HG03280 (cell line): Measurements from ENCODE around the gene TSR1.
A peak's percentile ranks its signal among the peaks of the same experiment; 100 is the strongest.

Experiments
- ATAC-seq: cut with Tn5 transposase; IDR thresholded peaks from one replicate; pipeline ENCODE4 v1.9.1; 2021; ENCODE audit warnings: mild to moderate bottlenecking, moderate library complexity; ENCODE audit not compliant: unreplicated experiment

TSR1 gene

GRCh38 chr17:2336215-2336851, at the start of gene TSR1:
Gene TSR1 (minus strand): TSS chr17:2336457. CDS start chr17:2336427, 30 bp downstream.
- peak; percentile 89 for ATAC-seq

DNA sequence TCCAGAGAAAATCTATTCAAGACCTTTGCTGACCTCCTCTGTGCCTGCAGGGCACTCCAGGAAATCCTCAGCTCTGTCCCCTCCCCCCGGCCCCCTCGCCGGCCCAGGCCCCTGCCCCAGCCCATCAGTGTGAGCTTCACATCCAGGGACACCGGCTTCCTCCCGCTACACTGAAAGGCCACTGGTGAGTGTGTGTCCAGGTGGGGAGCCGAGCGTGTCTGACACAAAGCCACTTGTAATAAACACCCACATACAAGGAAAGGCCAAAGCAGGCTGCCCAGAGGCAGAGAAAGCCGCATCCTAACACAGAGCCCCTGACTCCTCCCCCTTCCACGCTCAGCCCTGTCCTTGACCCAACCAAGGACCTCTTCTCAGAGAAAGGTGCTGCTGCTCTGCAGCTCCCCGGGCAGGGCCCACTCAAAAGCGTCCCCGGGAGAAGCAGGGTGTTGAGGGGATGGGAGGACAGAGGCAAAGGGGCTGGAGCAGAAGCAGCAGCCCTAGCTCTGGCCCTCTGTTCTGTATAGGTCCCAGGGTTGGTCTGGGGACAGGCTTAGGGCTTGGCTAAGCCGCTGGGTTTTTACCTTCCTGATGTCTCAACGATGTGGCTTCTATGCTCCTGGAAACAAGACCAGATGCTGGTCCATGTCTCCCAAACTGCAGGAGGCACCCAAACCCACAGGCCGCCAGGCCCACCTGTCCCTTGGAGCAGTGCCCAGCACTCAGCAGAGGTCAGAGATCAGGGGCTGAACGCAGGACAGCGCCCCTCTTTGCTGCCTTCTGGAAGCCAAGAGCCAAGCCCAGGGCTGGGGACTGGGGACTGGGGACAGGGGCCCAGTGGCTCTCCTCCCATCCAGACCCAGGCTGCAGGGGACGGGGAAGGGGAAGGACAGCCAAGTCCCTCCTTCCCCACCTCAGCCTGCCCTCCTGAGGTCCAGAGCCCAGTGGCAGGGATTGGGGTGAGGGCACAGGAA, 49.3 kb upstream of the TSR1 start:
- ATAC-seq, result no peak

GRCh38 chr17:2384439-2385127, 48.3 kb upstream of the TSR1 start:
- ATAC-seq, result no peak

DNA sequence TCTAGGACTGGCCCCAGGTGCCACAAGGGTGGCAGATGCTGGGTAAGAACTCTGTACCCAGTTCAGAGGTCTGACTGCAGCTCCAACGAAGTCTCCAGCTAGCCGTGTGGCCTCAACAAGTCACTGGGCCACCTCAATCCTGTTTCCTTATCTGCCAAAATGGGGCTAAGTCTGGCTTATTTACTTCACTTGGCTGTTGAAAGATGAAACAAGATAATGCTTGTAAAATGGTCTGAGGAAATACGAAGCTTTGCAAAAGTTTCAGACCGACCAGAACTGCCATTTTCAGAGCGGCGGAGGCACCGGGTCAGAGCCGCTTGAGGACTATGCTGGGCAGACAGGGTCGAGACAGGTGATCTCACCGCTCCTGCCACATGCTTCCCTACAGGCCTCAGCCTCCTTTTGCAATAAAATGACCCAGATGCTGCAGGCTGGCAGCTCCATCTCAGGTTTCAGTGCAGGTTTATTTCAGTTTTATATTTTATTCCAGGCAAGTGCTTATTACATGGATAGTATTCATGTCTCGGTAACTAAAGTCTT, 47.4 kb upstream of the TSR1 start:
- ATAC-seq, result no peak

DNA sequence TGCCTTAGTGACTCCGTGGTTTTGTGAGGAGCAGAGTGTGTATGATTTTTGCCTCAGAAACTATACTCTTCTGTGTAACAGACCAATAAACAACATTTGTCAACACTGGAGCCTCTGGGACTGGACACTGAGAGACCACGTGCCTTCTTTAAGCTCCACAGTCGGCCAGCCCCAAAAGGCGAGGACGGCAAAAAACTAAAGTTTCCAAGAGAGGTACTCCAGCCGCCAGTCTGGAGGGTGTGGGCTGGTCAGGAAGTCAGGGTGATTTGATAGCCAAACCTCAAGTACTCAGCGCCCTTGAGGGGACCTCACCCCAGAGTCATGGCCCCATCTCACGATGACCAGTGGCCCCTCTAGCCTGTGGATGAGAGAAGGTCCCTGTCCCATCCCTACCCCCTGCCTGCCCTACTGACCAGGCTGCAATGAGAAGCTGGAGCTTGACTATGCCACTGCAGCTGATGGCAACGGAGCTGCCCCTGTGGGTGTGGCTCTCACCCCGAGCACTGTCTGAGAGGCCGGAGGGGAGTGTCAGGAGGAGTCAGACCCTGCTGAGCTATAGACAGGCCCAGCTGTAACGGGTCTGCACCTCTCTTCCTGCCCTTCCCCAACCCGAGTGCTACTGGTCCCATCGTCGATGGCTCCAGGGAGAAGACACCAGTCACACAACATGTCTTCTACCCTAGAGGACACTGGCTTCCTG, 44.8 kb upstream of the TSR1 start:
- ATAC-seq, result no peak

GRCh38 chr17:2380226-2380922, 44.1 kb upstream of the TSR1 start:
- no peak for ATAC-seq

DNA sequence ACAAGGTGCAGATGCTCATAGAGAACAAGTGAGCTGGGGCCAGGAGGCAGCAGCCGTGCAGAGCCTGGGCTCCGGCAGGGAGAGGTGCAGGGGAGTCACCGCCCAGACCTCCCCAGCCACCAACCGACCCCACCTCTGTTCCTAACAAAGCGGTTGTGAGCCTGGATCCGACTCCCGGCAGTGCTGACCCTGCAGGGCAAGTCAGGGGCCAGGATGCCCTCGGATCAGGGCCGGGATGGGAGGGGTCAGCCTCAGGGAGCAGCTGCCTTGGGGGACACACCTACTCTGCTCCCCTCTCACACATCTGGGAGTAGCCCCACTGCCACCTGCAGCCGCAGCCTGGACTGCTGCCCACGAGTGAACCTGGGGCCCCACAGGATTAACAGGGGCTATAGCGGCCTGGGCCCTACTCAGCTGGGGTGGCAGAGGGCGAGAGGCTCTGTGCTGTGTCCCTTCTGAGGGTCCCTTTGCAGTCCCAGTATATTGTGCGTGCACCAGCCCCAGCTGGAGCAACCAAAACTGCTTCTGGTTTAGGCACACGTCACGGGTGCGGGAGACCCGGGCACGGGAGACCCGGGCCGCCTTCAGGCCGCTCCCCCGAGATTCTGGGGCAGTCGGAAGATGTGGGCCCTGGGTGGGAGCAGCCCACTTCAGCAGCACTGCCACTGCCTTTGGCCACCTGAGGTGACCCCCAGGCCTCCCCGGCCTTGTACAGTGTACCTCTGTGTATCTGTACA, 43.4 kb upstream of the TSR1 start:
- no peak for ATAC-seq

GRCh38 chr17:2378905-2379304, 42.6 kb upstream of the TSR1 start:
- no peak for ATAC-seq

GRCh38 chr17:2377659-2378058, 41.4 kb upstream of the TSR1 start:
- no peak for ATAC-seq

GRCh38 chr17:2376107-2376506, 39.9 kb upstream of the TSR1 start:
- no peak for ATAC-seq

- ATAC-seq, result no peak
Measured at GRCh38 chr17:2375406-2375805, 39.1 kb upstream of the TSR1 start.

- ATAC-seq, result no peak
Measured at GRCh38 chr17:2374549-2375285, 38.5 kb upstream of the TSR1 start.

DNA sequence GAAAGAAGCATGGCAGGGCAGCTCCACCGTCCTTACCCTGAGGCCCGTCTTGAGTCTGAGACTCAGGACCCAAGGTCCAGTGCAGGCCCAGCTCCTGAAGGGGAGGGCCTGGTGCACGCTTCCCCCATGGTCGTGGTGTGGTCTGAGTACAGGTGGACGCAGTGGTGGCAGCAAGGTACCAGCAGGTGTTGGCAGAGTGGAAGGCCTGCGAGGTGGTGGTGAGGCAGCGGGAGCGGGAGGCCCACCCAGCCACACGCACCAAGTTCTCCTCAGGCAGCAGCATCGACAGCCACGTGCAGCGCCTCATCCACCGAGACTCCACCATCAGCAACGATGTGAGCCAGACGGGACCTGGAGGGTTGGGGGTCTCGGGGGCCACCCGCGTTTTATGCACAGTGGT, 36.9 kb upstream of the TSR1 start:
- no peak for ATAC-seq

GRCh38 chr17:2372681-2373080, 36.4 kb upstream of the TSR1 start:
- no peak for ATAC-seq

DNA sequence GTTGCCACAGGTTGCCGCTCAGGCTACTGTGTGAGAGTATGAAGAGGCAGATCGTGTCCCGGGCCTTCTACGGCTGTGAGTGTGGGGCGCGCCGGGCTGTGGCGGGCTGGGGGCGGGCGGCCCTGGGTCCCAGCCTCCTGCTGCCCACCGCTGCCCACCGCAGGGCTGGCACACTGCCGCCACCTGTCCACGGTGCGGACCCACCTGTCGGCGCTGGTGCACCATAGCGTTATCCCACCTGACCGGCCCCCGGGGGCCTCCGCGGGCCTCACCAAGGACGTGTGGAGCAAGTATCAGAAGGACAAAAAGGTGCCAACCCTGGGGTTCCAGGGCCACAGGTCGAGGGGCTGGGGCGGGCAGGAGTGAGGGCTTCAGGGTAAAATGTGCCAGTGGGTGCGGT, 35.9 kb upstream of the TSR1 start:
- ATAC-seq, result no peak

GRCh38 chr17:2371183-2372130, 35.2 kb upstream of the TSR1 start:
- ATAC-seq, result no peak

DNA sequence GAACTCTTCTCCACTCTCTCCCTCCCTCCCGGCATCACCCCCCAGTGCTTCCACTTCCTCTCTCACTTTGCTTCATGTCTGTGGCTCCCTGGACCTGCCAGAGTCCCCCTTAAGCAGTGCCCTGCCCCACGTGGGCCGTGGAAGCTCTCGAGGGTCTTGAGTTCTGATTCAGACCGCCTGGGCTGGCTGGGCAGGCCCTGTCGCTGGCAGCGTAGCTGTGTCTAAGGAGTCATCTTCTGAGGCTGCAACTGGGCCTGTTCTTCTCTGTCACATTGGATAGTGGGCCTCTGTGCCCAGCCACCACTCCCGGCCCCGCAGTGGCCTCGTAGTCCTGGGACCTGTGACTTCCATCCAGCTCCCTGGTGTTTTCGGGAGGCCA, 33.9 kb upstream of the TSR1 start:
- no peak for ATAC-seq
